CD4-positive, alpha-beta T cell (primary cell): ENCODE results near the gene TTC28. TPM values are rescaled to one million over a fixed set of nuclear protein-coding genes. Genes with fewer than 3 reads are reported as not detected.

Source experiments
- ATAC-seq: fragments of 200-7000 bp; cut with Tn5 transposase; one replicate; pipeline ENCODE4 v1.10.0; 2022; ENCODE audit warnings: mild to moderate bottlenecking; ENCODE audit not compliant: poor library complexity
- CTCF ChIA-PET: fragments of 350-600 bp; sonication (Branson Sonifier 250); formaldehyde crosslinking; loops from one replicate; lab custom pipeline; 2021; ENCODE audit warnings: antibody characterized with exemption, inconsistent platforms; lab: Charles Lee
- POLR2A ChIA-PET: fragments of 350-600 bp; sonication (Branson Sonifier 250); formaldehyde crosslinking; loops from one replicate; lab custom pipeline; 2021; ENCODE audit warnings: antibody characterized with exemption, inconsistent platforms; lab: Charles Lee
- DNase-seq, 14 experiments: peaks; one replicate each; pipeline ENCODE4 v3.0.0-alpha.2; 2013 to 2020; ENCODE audit warnings: mixed read lengths in 2 of 14
- H3K27ac ChIP-seq, 2 donors: one replicate each; pipeline versions ENCODE4 v1.5.1 to v1.7.0; 2013; ENCODE audit warnings: low read length in 2 of 2, low read depth in 1 of 2, mild to moderate bottlenecking in 1 of 2
- H3K27me3 ChIP-seq, 2 experiments: 1 replicate in 1 of 2; 2 replicates in 1 of 2; pipeline versions ENCODE4 v1.6.1 to v1.7.0; 2013; ENCODE audit warnings: low read length in 2 of 2, control low read depth in 1 of 2, mild to moderate bottlenecking in 1 of 2, moderate library complexity in 1 of 2; ENCODE audit not compliant: insufficient read depth in 2 of 2, control insufficient read depth in 1 of 2
- H3K36me3 ChIP-seq: one replicate; pipeline ENCODE4 v1.6.1; 2013; ENCODE audit warnings: low read length, control low read depth; ENCODE audit not compliant: insufficient read depth
- H3K4me1 ChIP-seq: one replicate; pipeline ENCODE4 v1.6.1; 2013; ENCODE audit warnings: low read length, control low read depth; ENCODE audit not compliant: insufficient read depth
- H3K4me3 ChIP-seq: one replicate; pipeline ENCODE4 v1.5.1; 2013; ENCODE audit warnings: mild to moderate bottlenecking, low read length, moderate library complexity
- H3K9me3 ChIP-seq, 2 experiments: 1 replicate in 1 of 2; 2 replicates in 1 of 2; pipeline versions ENCODE4 v1.6.1 to v1.7.0; 2013; ENCODE audit warnings: low read length in 2 of 2, mild to moderate bottlenecking in 2 of 2, control low read depth in 1 of 2, moderate library complexity in 1 of 2; ENCODE audit not compliant: control insufficient read depth in 1 of 2, insufficient read depth in 1 of 2
- H3K27ac Mint-ChIP-seq: one replicate; pipeline ENCODE4 v1.8.0; 2020; ENCODE audit warnings: mixed read lengths
- H3K27me3 Mint-ChIP-seq: one replicate; pipeline ENCODE4 v1.8.0; 2021; ENCODE audit warnings: mixed read lengths
- H3K36me3 Mint-ChIP-seq: one replicate; pipeline ENCODE4 v1.8.0; 2021; ENCODE audit warnings: low read depth, mixed read lengths
- H3K4me1 Mint-ChIP-seq: one replicate; pipeline ENCODE4 v1.8.0; 2021; ENCODE audit warnings: low read depth, mixed read lengths
- H3K4me3 Mint-ChIP-seq: one replicate; pipeline ENCODE4 v1.8.0; 2020; ENCODE audit warnings: mild to moderate bottlenecking, mixed read lengths
- H3K9me3 Mint-ChIP-seq: one replicate; pipeline ENCODE4 v1.8.0; 2020; ENCODE audit warnings: mixed read lengths
- CTCF ChIP-seq: fragments of 200-600 bp; IDR thresholded peaks from one replicate; pipeline ENCODE4 v1.8.0; 2022; ENCODE audit warnings: antibody characterized with exemption, mild to moderate bottlenecking
- intact Hi-C, 2 experiments: fragments of 100-400 bp; cut with DNase I in 1 of 2; cut with micrococcal nuclease in 1 of 2; formaldehyde crosslinking; loops; one replicate each; pipeline versions ENCODE4 v1.15.1 to v1.9.0; 2023 to 2025; cut with DNase I, micrococcal nuclease
- total RNA-seq, 174 experiments: library from RNA in 2 of 174; stranded (reverse) in 2 of 174; gene quantifications; one replicate each; pipeline ENCODE4 v1.2.3 and lab custom pipeline; 2021 to 2026

TTC28 gene
- total RNA-seq, 2 experiments from 2014 or later: 4.6 to 5.7 TPM

- H3K27me3 Mint-ChIP-seq: no peaks in the 10 kb centered on the region
- CTCF ChIA-PET: no interaction called here
- Histone ChIP-seq H3K36me3 (no peaks in the 10 kb centered on the region), H3K9me3 (no peaks in the 10 kb centered on the region), H3K4me1 (no peaks in the 10 kb centered on the region), H3K27me3 (no peaks in the 10 kb centered on the region), H3K27ac (no peak overlapping the region), H3K4me3 (no peak overlapping the region)
- no peak for ATAC-seq
- no peak overlapping the region for H3K27ac Mint-ChIP-seq
- intact Hi-C loops: loop anchor here in 1 of 2 experiments (5.0 kb wide), 1 partner anchor 387 kb away; no protein-coding TSS in a partner anchor
- no peak for TF ChIP-seq CTCF
- DNase-seq: no peak
- H3K36me3 Mint-ChIP-seq: no peaks in the 10 kb centered on the region
- no peaks in the 10 kb centered on the region for H3K4me1 Mint-ChIP-seq
- H3K9me3 Mint-ChIP-seq: no peaks in the 10 kb centered on the region
- no peak overlapping the region for H3K4me3 Mint-ChIP-seq
- POLR2A ChIA-PET: interaction anchor here (2.0 kb wide), 1 partner anchor 388 kb away, joined by 4 read pairs; no protein-coding TSS in a partner anchor
These were observed 624.8 kb downstream of the TTC28 start for GRCh38 chr22:28054819-28055208.

- DNase-seq (no peak), ATAC-seq (no peak)
- H3K4me3 Mint-ChIP-seq: no peak overlapping the region
- ChIA-PET CTCF (no interaction called here), POLR2A (no interaction called here)
- H3K4me3 ChIP-seq: no peak overlapping the region
- H3K27ac Mint-ChIP-seq: no peak overlapping the region
- H3K36me3 Mint-ChIP-seq: no peaks in the 10 kb centered on the region
- H3K4me1 Mint-ChIP-seq: no peaks in the 10 kb centered on the region
- no peaks in the 10 kb centered on the region for H3K9me3 Mint-ChIP-seq
- no peaks in the 10 kb centered on the region for H3K27me3 ChIP-seq
- no peaks in the 10 kb centered on the region for H3K27me3 Mint-ChIP-seq
- no peaks in the 10 kb centered on the region for H3K9me3 ChIP-seq
- H3K4me1 ChIP-seq: no peaks in the 10 kb centered on the region
- no peak overlapping the region for H3K27ac ChIP-seq
- H3K36me3 ChIP-seq: no peaks in the 10 kb centered on the region
- intact Hi-C loops: loop anchor here in 1 of 2 experiments (5.0 kb wide), 1 partner anchor 388 kb away; no protein-coding TSS in a partner anchor
- TF ChIP-seq CTCF: no peak
These were observed 625.5 kb downstream of the TTC28 start for GRCh38 chr22:28053896-28054818.

- intact Hi-C loops: loop anchor here in 1 of 2 experiments (5.0 kb wide), 1 partner anchor 389 kb away; no protein-coding TSS in a partner anchor
These were observed 626.8 kb downstream of the TTC28 start for GRCh38 chr22:28052825-28053269.

More at GRCh38 chr22:28052825-28053269, 626.8 kb downstream of the TTC28 start:
- Histone ChIP-seq H3K36me3 (no peaks in the 10 kb centered on the region), H3K9me3 (no peaks in the 10 kb centered on the region), H3K27ac (no peak overlapping the region), H3K4me3 (no peak overlapping the region), H3K4me1 (no peaks in the 10 kb centered on the region), H3K27me3 (no peaks in the 10 kb centered on the region)
- no peak overlapping the region for H3K27ac Mint-ChIP-seq
- ATAC-seq (no peak), DNase-seq (no peak)
- no peaks in the 10 kb centered on the region for H3K36me3 Mint-ChIP-seq
- no peak for TF ChIP-seq CTCF
- no peaks in the 10 kb centered on the region for H3K4me1 Mint-ChIP-seq
- no peak overlapping the region for H3K4me3 Mint-ChIP-seq
- ChIA-PET CTCF (no interaction called here), POLR2A (no interaction called here)
- H3K9me3 Mint-ChIP-seq: no peaks in the 10 kb centered on the region
- H3K27me3 Mint-ChIP-seq: no peaks in the 10 kb centered on the region
